ENCODE results near the gene SMARCA2. TPM values are rescaled to one million over a fixed set of nuclear protein-coding genes. Genes with fewer than 3 reads are reported as not detected.

Gene SMARCA2
- polyA plus RNA-seq, 2 of the 4 experiments (the other 2 are of a cell fraction), result 28.7 to 33.0 TPM

DNA sequence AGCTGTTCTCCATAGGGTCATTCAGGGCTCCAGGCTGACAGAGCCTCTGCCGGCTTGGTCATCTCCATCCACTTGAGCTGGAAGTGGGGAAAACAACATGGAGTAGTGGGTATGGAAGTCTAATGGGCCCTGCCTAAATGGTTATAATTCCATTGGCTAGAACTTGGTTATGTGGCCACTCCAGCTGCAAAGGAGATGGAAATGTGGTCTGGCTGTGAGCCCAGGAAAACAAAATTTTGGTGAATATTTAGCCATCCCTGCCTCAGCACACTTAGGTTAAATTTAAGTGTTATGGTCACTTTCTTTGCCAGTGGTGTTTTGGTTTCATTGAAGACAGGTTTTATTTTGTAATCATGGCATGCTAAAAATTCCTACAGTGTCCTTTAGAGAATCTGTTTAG, 112.3 kb downstream of the SMARCA2 start (continued):
- TF ChIP-seq EHMT2 (IDR thresholded peaks at IDR 0.05; ENCODE audit: low read depth) (no peak), EHF (CRISPR knock-in tag; IDR thresholded peaks at IDR 0.05) (no peak)

DNA sequence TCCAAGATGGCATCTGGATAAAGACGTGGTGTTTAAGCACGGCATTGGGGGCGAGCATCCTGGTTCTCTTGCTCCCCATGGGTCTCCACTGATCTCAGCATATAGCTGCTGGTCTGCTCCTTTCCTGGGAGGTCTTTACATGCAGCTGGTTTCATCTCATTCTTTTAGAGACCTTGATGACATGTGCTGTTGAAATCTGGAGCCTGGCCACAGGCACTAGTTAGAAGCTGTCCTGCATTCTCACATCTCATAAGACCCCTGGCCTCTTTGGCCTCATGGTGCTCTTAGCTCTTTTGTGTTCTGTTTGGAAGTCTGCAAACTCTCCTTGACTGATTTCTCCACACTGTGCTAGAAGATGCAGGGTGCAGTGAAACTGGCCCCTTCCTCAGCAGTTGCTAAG, 113.0 kb downstream of the SMARCA2 start:
- ChIA-PET POLR2A (no interaction called here), CTCF (interaction anchor here (0.9 to 1.8 kb wide), 2 partner anchors 9 to 18 kb away, joined by 4 to 5 read pairs; no protein-coding TSS in a partner anchor)
- DNase-seq (ENCODE audit: low read depth in 1 of 2, low spot score in 1 of 2), result no peak
- 74% methylated on average over 3 of the region's 3 CpGs for WGBS (ENCODE audit: missing lambda C conversion rate)
- TF ChIP-seq MYC (IDR thresholded peaks at IDR 0.05; ENCODE audit: borderline replicate concordance, low read length), result no peak
- TF ChIP-seq, protein P1, sequence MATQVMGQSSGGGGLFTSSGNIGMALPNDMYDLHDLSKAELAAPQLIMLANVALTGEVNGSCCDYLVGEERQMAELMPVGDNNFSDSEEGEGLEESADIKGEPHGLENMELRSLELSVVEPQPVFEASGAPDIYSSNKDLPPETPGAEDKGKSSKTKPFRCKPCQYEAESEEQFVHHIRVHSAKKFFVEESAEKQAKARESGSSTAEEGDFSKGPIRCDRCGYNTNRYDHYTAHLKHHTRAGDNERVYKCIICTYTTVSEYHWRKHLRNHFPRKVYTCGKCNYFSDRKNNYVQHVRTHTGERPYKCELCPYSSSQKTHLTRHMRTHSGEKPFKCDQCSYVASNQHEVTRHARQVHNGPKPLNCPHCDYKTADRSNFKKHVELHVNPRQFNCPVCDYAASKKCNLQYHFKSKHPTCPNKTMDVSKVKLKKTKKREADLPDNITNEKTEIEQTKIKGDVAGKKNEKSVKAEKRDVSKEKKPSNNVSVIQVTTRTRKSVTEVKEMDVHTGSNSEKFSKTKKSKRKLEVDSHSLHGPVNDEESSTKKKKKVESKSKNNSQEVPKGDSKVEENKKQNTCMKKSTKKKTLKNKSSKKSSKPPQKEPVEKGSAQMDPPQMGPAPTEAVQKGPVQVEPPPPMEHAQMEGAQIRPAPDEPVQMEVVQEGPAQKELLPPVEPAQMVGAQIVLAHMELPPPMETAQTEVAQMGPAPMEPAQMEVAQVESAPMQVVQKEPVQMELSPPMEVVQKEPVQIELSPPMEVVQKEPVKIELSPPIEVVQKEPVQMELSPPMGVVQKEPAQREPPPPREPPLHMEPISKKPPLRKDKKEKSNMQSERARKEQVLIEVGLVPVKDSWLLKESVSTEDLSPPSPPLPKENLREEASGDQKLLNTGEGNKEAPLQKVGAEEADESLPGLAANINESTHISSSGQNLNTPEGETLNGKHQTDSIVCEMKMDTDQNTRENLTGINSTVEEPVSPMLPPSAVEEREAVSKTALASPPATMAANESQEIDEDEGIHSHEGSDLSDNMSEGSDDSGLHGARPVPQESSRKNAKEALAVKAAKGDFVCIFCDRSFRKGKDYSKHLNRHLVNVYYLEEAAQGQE (IDR thresholded peaks at IDR 0.05), result no peak
- TF ChIP-seq RAD21 (conservative IDR thresholded peaks at IDR 0.05 in 1 of 2, IDR thresholded peaks at IDR 0.05 in 1 of 2), result no peak
- no peak overlapping the region for H3K4me2 ChIP-seq
- H3K27ac ChIP-seq, result no peak overlapping the region
- no peaks in the 10 kb centered on the region for H3K4me1 ChIP-seq
- FAIRE-seq, result no peak
- H3K4me3 ChIP-seq, result no peak overlapping the region
- no peaks in the 10 kb centered on the region for H3K9me3 ChIP-seq
- ATAC-seq, result no peak

- no peak overlapping the region for H3K4me2 ChIP-seq
- DNase-seq (ENCODE audit: low read depth in 1 of 2, low spot score in 1 of 2), result no peak
- no peak overlapping the region for H3K27ac ChIP-seq
- ChIA-PET POLR2A (no interaction called here), CTCF (interaction anchor here (0.9 kb wide), 1 partner anchor 17 kb away, joined by 4 read pairs; no protein-coding TSS in a partner anchor)
- H3K4me3 ChIP-seq, result no peak overlapping the region
- ATAC-seq, result no peak
- 70% methylated on average over 1 of the region's 1 CpG for WGBS (ENCODE audit: missing lambda C conversion rate)
- no peaks in the 10 kb centered on the region for H3K9me3 ChIP-seq
- FAIRE-seq, result no peak
- no peak for TF ChIP-seq MYC (IDR thresholded peaks at IDR 0.05; ENCODE audit: borderline replicate concordance, low read length)
- TF ChIP-seq, protein P2, sequence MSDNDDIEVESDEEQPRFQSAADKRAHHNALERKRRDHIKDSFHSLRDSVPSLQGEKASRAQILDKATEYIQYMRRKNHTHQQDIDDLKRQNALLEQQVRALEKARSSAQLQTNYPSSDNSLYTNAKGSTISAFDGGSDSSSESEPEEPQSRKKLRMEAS (IDR thresholded peaks at IDR 0.05), result no peak
- no peaks in the 10 kb centered on the region for H3K4me1 ChIP-seq
Measured at GRCh38 chr9:2128618-2129017, 113.5 kb downstream of the SMARCA2 start.

- H3K27ac ChIP-seq, result no peak overlapping the region
- FAIRE-seq (no peak), DNase-seq (ENCODE audit: low read depth in 1 of 2, low spot score in 1 of 2) (no peak), ATAC-seq (no peak)
- no peaks in the 10 kb centered on the region for H3K9me3 ChIP-seq
- CTCF ChIA-PET, result interaction anchor here (1.0 to 4.8 kb wide), 8 partner anchors 9 to 715 kb away, joined by 3 to 28 read pairs (median 10); no protein-coding TSS in a partner anchor
- H3K4me3 ChIP-seq, result no peak overlapping the region
- no peaks in the 10 kb centered on the region for H3K4me1 ChIP-seq
- no peak overlapping the region for H3K4me2 ChIP-seq
- no peak for TF ChIP-seq HDAC2 (IDR thresholded peaks at IDR 0.05)
- no peak for TF ChIP-seq FOSB (CRISPR knock-in tag; IDR thresholded peaks at IDR 0.05)
- TF ChIP-seq, protein P2 (IDR thresholded peaks at IDR 0.05), result no peak
- no peak for TF ChIP-seq USF2 (IDR thresholded peaks at IDR 0.05)
- TF ChIP-seq POLR2A (IDR thresholded peaks at IDR 0.05; ENCODE audit: low read length), result no peak
- no peak for TF ChIP-seq GATA3 (IDR thresholded peaks at IDR 0.05; ENCODE audit: borderline replicate concordance)
- TF ChIP-seq RFX5 (IDR thresholded peaks at IDR 0.05), result no peak
- no peak for TF ChIP-seq HES2 (IDR thresholded peaks at IDR 0.05)
- no peak for TF ChIP-seq CHD2 (IDR thresholded peaks at IDR 0.05; ENCODE audit: low read length, partially characterized antibody)
- TF ChIP-seq EP300 (IDR thresholded peaks at IDR 0.05), result no peak
- TF ChIP-seq ELK1 (IDR thresholded peaks at IDR 0.05; ENCODE audit: low read depth, low read length), result no peak
- TF ChIP-seq RCOR1 (IDR thresholded peaks at IDR 0.05; ENCODE audit: low read depth, low read length), result no peak
- TF ChIP-seq POLR2AphosphoS2 (conservative IDR thresholded peaks at IDR 0.05; ENCODE audit: low read length), result no peak
- no peak for TF ChIP-seq CHD4 (IDR thresholded peaks at IDR 0.05; ENCODE audit: borderline replicate concordance)
- 91% methylated on average over 3 of the region's 3 CpGs for WGBS (ENCODE audit: missing lambda C conversion rate)
- POLR2A ChIA-PET, result no interaction called here
Measured at GRCh38 chr9:2130941-2131340, 115.8 kb downstream of the SMARCA2 start.

All from A549 (cell line).